NCI-H226 (cell line): ENCODE data around the gene C12orf43.
A peak's percentile ranks its signal among the peaks of the same experiment; 100 is the strongest.

ENCODE experiments used
- DNase-seq: peaks from one replicate; pipeline ENCODE4 v3.0.0-alpha.2; 2015

Gene C12orf43

GRCh38 chr12:121030576-121031212, 14.4 kb upstream of the C12orf43 start:
- no peak for DNase-seq

- DNase-seq = no peak
Measured at GRCh38 chr12:121026274-121027045, 10.2 kb upstream of the C12orf43 start.

GRCh38 chr12:121025442-121026226, 9.3 kb upstream of the C12orf43 start:
- no peak for DNase-seq

GRCh38 chr12:121023799-121024198, 7.5 kb upstream of the C12orf43 start:
- DNase-seq = no peak

- DNase-seq = no peak
Measured at GRCh38 chr12:121022713-121023112, 6.4 kb upstream of the C12orf43 start.

- no peak for DNase-seq
Measured at GRCh38 chr12:121021754-121022153, 5.5 kb upstream of the C12orf43 start.

- no peak for DNase-seq
Measured at GRCh38 chr12:121018860-121019617, 2.8 kb upstream of the C12orf43 start.

GRCh38 chr12:121017966-121018491, 1.7 kb upstream of the C12orf43 start:
- DNase-seq = no peak

- no peak for DNase-seq
Measured at GRCh38 chr12:121013715-121014114, 2.6 kb downstream of the C12orf43 start.

- no peak for DNase-seq
Measured at GRCh38 chr12:121011820-121012219, 4.5 kb downstream of the C12orf43 start.

GRCh38 chr12:121010860-121011259, 5.4 kb downstream of the C12orf43 start:
- no peak for DNase-seq

- no peak for DNase-seq
Measured at GRCh38 chr12:121009741-121010140, 6.5 kb downstream of the C12orf43 start.

GRCh38 chr12:121008347-121009098, 7.8 kb downstream of the C12orf43 start:
- no peak for DNase-seq

GRCh38 chr12:121005346-121005815, 10.9 kb downstream of the C12orf43 start:
- peak; percentile 14 for DNase-seq

GRCh38 chr12:121004253-121004815, 12.0 kb downstream of the C12orf43 start:
- DNase-seq = no peak

- DNase-seq = no peak
Measured at GRCh38 chr12:121003650-121004049, 12.6 kb downstream of the C12orf43 start.

GRCh38 chr12:121001841-121002483, 14.3 kb downstream of the C12orf43 start:
- DNase-seq = no peak

- DNase-seq = no peak
Measured at GRCh38 chr12:121001060-121001459, 15.2 kb downstream of the C12orf43 start.

- no peak for DNase-seq
Measured at GRCh38 chr12:121000530-121000929, 15.8 kb downstream of the C12orf43 start.

- DNase-seq = no peak
Measured at GRCh38 chr12:120999191-121000120, 16.8 kb downstream of the C12orf43 start.
